Breast epithelium (tissue), 4 donors: ENCODE measurements around the gene GPR55. TPM values are rescaled to one million over a fixed set of nuclear protein-coding genes. Genes with fewer than 3 reads are reported as not detected.

ENCODE experiments used
- DNase-seq, 2 donors: peaks; one replicate each; pipeline ENCODE4 v3.0.0-alpha.2; 2019; ENCODE audit warnings: low spot score in 2 of 2
- H3K27ac ChIP-seq, 2 donors: fragments of 200-600 bp; sonication (generic) in 1 of 2; one replicate each; pipeline ENCODE4 v1.5.1; 2016 to 2019; ENCODE audit warnings: mild to moderate bottlenecking in 1 of 2
- H3K27me3 ChIP-seq, 2 donors: fragments of 200-600 bp; sonication (generic) in 1 of 2; one replicate each; pipeline versions ENCODE4 v1.5.1 to v1.6.0; 2017 to 2019; ENCODE audit warnings: control low read depth in 1 of 2, mild to moderate bottlenecking in 1 of 2
- H3K36me3 ChIP-seq: fragments of 200-600 bp; one replicate; pipeline ENCODE4 v1.5.1; 2019
- H3K4me1 ChIP-seq, 2 donors: fragments of 200-600 bp; sonication (generic); one replicate each; pipeline ENCODE4 v1.5.1; 2016 to 2019; ENCODE audit warnings: control low read depth in 1 of 2
- H3K4me3 ChIP-seq, 3 donors: fragments of 200-600 bp; sonication (generic); 1 replicate in 2 of 3; 2 replicates in 1 of 3; pipeline ENCODE4 v1.5.1; 2016 to 2019; ENCODE audit warnings: mild to moderate bottlenecking in 3 of 3, moderate library complexity in 2 of 3
- H3K9me3 ChIP-seq, 2 donors: fragments of 200-600 bp; sonication (generic) in 1 of 2; one replicate each; pipeline ENCODE4 v1.5.1; 2016 to 2019; ENCODE audit warnings: control low read depth in 1 of 2
- CTCF ChIP-seq, 3 donors: fragments of 450-650 bp; IDR thresholded peaks; one replicate each; pipeline ENCODE4 v1.5.1; 2016 to 2017; ENCODE audit warnings: antibody characterized with exemption in 3 of 3, mild to moderate bottlenecking in 3 of 3, moderate library complexity in 3 of 3
- POLR2A ChIP-seq: fragments of 450-650 bp; IDR thresholded peaks from one replicate; pipeline ENCODE4 v1.6.1; 2016; ENCODE audit warnings: antibody characterized with exemption, mild to moderate bottlenecking, moderate library complexity
- POLR2AphosphoS5 ChIP-seq, 3 donors: sonication (generic); formaldehyde crosslinking; IDR thresholded peaks; one replicate each; pipeline ENCODE4 v1.6.1; 2017; ENCODE audit warnings: antibody characterized with exemption in 3 of 3
- intact Hi-C: fragments of 100-400 bp; cut with DNase I; formaldehyde crosslinking; loops from one replicate; pipeline ENCODE4 v1.15.1; 2023; ENCODE audit warnings: low total_unique reads
- total RNA-seq, 3 donors: library from RNA; depleted of rRNA; stranded (reverse); fragments of >200 nt; gene quantifications; one replicate each; pipeline ENCODE4 v1.1.0, GENCODE V29; 2016

Gene GPR55
- total RNA-seq, 3 donors from 2014 or later = 0.16 to 0.44 TPM; not detected in 1

- TF ChIP-seq POLR2A = no peak
- no peak for TF ChIP-seq CTCF (IDR thresholded peaks at IDR 0.05)
- no peak for TF ChIP-seq POLR2AphosphoS5 (IDR thresholded peaks at IDR 0.05)
- DNase-seq = no peak
- H3K36me3 ChIP-seq = no peaks in the 10 kb centered on the region
- no peak overlapping the region for H3K27ac ChIP-seq
- H3K4me1 ChIP-seq = no peaks in the 10 kb centered on the region
- intact Hi-C loops = no loop called here
- H3K27me3 ChIP-seq = no peaks in the 10 kb centered on the region
- peaks cover 0 to 3% of the 10 kb centered on the region in 2 donors for H3K9me3 ChIP-seq
- H3K4me3 ChIP-seq = no peak overlapping the region
Observed at GRCh38 chr2:230930928-230931555, 6.0 kb upstream of the GPR55 start.

GRCh38 chr2:230930149-230930780, 5.2 kb upstream of the GPR55 start:
- no peak for DNase-seq

GRCh38 chr2:230929381-230930148, 4.5 kb upstream of the GPR55 start:
- H3K4me1 ChIP-seq = no peaks in the 10 kb centered on the region
- H3K36me3 ChIP-seq = no peaks in the 10 kb centered on the region
- intact Hi-C loops = no loop called here
- no peak overlapping the region for H3K27ac ChIP-seq
- no peak overlapping the region for H3K4me3 ChIP-seq
- no peaks in the 10 kb centered on the region for H3K27me3 ChIP-seq
- no peaks in the 10 kb centered on the region for H3K9me3 ChIP-seq
- no peak for DNase-seq
- no peak for TF ChIP-seq POLR2A

More at GRCh38 chr2:230930149-230930780, 5.2 kb upstream of the GPR55 start:
- Histone ChIP-seq H3K4me1 (no peaks in the 10 kb centered on the region), H3K9me3 (no peaks in the 10 kb centered on the region), H3K36me3 (no peaks in the 10 kb centered on the region), H3K27me3 (no peaks in the 10 kb centered on the region), H3K4me3 (no peak overlapping the region), H3K27ac (no peak overlapping the region)
- TF ChIP-seq POLR2A = no peak
- no peak for TF ChIP-seq POLR2AphosphoS5 (IDR thresholded peaks at IDR 0.05)
- no peak for TF ChIP-seq CTCF (IDR thresholded peaks at IDR 0.05)
- intact Hi-C loops = no loop called here

GRCh38 chr2:230928701-230929380, 3.8 kb upstream of the GPR55 start:
- no peak for DNase-seq
- TF ChIP-seq POLR2A = no peak
- no peak for TF ChIP-seq CTCF (IDR thresholded peaks at IDR 0.05)
- TF ChIP-seq POLR2AphosphoS5 (IDR thresholded peaks at IDR 0.05) = no peak
- H3K27ac ChIP-seq = no peak overlapping the region
- H3K27me3 ChIP-seq = no peaks in the 10 kb centered on the region
- no peak overlapping the region for H3K4me3 ChIP-seq
- intact Hi-C loops = no loop called here
- H3K9me3 ChIP-seq = no peaks in the 10 kb centered on the region
- no peaks in the 10 kb centered on the region for H3K4me1 ChIP-seq
- no peaks in the 10 kb centered on the region for H3K36me3 ChIP-seq

GRCh38 chr2:230927711-230928341, 2.8 kb upstream of the GPR55 start:
- no peak for DNase-seq
- H3K9me3 ChIP-seq = no peaks in the 10 kb centered on the region
- no peaks in the 10 kb centered on the region for H3K4me1 ChIP-seq
- H3K27ac ChIP-seq = no peak overlapping the region
- TF ChIP-seq POLR2AphosphoS5 (IDR thresholded peaks at IDR 0.05) = no peak
- no peak for TF ChIP-seq POLR2A
- no peak for TF ChIP-seq CTCF (IDR thresholded peaks at IDR 0.05)
- intact Hi-C loops = no loop called here
- H3K4me3 ChIP-seq = no peak overlapping the region
- H3K27me3 ChIP-seq = no peaks in the 10 kb centered on the region
- H3K36me3 ChIP-seq = no peaks in the 10 kb centered on the region
